Brain pericyte (primary cell): Measurements from ENCODE around the gene SLC35F1.
"Not testable (repeated sequence)": the region's sequence is repeated elsewhere in the genome, so short reads cannot be mapped to it uniquely, and the experiment has no call there.

ENCODE experiments used
- DNase-seq: peaks from one replicate; pipeline ENCODE4 v3.0.0-alpha.2; 2012; ENCODE audit warnings: low read depth, low spot score

The SLC35F1 gene

DNA sequence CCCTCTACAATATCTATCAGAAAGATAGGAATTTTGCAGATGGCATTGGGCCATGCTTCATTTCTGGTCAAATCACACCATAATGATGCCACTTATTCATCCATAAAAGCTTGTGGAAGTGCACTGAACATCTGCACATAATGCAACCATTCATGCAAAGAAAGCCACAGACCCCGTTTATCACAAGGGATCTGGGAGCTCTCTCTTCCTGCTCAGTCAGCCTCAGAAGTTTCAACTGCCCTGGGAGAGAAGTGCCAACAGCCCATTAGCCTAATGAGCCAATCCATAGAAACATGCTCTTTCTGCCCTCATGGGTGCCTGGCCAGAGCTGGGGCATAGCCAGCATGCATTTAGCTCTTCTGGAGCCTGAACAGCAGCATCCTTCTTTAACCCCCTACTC is 85.8 kb downstream of the SLC35F1 start:
- no peak for DNase-seq

- DNase-seq, result no peak
Measured at GRCh38 chr6:118012944-118013343, 105.9 kb downstream of the SLC35F1 start.

GRCh38 chr6:118016532-118016931 is 109.5 kb downstream of the SLC35F1 start:
- DNase-seq, result no peak

DNA sequence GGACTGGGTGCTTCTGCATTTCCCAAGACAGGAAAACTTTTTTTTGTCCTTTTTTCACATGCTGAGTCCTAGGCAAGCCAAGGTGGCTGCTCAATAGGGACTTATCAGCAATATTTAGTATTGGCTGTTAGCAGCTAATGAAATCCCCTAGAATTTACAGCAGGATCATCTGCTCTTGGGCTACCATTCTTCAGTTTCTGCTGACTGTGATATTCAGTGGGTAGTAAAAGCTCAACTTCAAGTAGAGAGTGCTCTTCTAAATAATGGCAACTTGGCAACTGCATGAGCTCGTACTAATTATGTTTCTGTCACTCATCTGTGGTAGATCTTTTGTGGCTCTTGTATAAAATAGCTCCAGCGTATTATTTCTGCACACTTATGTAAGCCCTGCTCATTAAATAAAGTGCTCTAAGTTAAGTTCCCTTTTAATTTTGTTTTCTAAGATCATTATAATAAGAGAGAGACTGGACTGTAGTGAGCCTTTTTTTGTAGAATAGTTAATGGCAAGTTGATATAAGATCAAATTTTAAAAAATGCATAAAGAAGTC is 110.3 kb downstream of the SLC35F1 start:
- DNase-seq, result no peak

- DNase-seq, result no peak
Measured at GRCh38 chr6:118023771-118024170, 116.7 kb downstream of the SLC35F1 start.

DNA sequence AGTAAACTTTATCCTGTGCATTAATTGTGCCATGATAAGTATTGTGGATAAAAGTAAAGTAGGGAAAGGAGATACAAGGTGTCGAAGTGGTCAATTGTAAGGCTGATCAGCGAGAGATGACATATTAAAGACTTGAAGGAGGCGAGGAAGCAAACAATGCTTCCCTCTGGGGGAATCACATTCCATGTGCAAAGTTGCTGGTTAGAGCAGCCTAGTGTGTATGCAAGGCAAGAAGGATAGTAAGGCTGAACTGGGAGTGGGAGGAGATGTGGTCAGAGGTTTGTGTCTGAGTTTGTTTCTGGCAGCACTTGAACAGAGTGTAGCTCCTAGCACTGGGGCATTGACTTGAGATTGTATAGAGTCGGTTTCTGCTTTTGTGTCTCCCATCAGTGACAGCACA is 122.9 kb downstream of the SLC35F1 start:
- no peak for DNase-seq

DNA sequence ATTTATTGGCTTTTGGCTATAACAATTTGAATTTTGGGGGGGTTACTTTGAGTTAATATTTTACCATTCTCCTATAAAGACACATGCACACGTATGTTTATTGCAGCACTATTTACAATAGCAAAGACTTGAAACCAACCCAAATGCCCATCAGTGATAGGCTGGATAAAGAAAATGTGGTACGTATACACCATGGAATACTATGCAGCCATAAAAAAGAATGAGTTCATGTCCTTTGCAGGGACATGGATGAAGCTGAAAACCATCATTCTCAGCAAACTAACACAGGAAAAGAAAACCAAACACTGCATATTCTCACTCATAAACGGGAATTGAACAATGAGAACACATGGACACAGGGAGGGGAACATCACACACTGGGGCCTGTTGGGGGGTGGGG is 130.4 kb downstream of the SLC35F1 start:
- not testable (repeated sequence) for DNase-seq

- no peak for DNase-seq
Measured at GRCh38 chr6:118042855-118043254, 135.8 kb downstream of the SLC35F1 start.

DNA sequence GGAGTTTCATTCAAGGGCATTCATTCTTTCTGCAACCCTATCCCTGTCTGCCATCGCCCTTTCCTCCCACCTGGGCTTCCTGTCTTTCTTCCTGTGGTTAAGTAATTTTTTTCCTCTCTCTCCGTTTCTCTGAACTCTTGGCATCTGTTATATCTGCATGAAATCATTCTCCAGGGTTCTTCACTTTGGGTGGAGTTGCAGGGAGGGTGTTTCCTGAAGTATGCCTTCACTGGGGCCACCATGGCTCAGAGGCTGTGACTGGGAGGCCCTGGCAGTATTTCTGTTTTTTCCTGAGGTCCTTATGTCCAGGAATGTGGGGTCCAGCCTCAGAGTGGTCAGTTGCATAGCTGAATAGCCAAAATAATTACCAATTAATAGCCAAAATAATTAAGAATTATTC is 137.2 kb downstream of the SLC35F1 start:
- no peak for DNase-seq

DNA sequence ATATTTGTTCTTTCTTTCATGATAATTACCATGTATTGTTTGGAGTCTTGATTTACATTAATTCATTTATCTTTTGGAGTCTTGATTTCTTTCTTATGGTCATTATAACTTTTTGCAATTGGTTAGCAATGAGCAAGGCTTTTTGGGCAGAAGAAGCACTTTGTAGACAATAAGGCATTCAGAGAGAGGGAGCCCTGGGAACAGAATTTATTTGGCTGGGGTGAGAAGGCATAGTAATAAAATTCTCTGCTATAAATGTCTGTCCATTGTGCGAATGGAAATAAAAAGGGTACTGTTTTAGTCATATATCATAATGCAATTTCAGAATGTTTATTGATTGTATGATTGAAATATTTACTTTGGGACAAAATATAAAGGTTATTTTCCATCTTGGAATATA is 147.0 kb downstream of the SLC35F1 start:
- DNase-seq, result no peak

DNA sequence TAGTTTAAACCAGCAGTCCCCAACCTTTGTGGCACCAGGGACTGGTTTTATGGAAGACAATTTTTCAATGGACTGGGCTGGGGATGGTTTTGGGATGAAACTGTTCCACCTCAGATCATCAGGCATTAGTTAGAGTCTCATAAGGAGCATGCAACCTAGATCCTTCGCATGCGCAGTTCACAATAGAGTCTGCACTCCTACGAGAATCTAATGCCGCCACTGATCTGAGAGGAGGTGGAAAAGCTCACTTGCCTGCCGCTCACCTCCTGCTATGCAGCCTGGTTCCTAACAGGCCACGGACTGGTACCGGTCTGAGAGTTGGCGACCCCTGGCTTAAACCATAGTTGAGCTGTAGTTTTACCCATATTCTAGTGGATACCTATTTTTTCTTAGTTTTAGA is 154.6 kb downstream of the SLC35F1 start:
- DNase-seq, result no peak

GRCh38 chr6:118080547-118080946 is 173.5 kb downstream of the SLC35F1 start:
- no peak for DNase-seq

- DNase-seq, result no peak
Measured at GRCh38 chr6:118083711-118084110, 176.6 kb downstream of the SLC35F1 start.

- no peak for DNase-seq
Measured at GRCh38 chr6:118085665-118086064, 178.6 kb downstream of the SLC35F1 start.

DNA sequence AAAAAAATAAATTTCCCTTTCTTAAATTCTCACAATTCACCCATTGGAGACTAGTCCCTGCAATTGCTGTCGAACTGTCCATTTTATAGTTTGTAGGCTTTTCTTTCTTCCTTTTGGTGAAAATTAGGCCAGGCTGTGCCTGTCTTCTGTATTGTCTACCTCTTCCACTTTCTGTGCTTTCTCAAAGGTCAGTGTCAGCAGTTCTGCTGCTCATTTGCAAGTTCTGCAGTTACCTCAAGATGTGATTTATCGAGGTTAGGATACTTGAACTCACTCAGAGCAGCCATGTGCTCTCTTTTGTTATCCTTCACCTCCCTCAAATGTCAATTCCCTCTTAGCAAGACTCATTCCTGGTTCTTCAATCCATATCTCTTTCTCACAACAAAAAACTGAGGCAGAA is 179.1 kb downstream of the SLC35F1 start:
- no peak for DNase-seq

GRCh38 chr6:118092086-118092485 is 185.0 kb downstream of the SLC35F1 start:
- no peak for DNase-seq

DNA sequence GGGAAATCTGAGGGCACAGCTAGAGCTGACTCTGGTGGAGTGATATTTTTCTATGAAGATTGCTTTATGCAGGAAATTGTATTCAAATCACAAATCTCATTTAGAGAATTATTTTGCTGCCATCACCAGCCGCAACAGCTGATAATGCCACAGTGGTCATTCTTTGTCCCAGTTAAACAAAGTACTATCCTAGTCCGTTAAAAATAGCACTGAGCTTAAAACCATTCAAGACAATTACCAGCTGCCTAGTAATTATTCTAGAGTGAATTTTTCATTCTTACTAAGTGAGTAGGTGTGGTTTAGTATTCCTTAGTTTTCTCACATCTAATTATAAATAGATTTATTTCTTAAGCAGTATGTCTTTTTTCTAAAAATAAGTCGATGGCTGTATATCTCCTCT is 190.5 kb downstream of the SLC35F1 start:
- DNase-seq, result no peak

DNA sequence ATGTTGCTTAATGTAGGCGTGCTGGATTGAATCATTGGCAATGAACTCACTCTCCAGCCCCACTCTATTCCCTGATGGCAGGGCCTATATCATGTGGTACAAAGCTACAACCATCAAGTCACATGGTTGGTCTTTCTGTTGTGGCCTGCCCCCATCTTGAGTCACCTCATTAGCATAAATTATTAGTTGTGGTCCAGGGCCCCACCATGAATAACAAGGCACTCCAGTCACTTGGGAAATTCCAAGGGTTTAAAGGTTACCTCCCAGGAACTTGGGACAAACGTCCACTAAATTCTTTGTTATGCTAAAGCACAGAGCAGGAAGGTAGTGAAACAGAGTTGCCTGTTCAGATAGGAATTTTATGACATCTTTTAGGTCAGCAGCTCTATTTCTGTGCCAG is 193.7 kb downstream of the SLC35F1 start:
- no peak for DNase-seq

DNA sequence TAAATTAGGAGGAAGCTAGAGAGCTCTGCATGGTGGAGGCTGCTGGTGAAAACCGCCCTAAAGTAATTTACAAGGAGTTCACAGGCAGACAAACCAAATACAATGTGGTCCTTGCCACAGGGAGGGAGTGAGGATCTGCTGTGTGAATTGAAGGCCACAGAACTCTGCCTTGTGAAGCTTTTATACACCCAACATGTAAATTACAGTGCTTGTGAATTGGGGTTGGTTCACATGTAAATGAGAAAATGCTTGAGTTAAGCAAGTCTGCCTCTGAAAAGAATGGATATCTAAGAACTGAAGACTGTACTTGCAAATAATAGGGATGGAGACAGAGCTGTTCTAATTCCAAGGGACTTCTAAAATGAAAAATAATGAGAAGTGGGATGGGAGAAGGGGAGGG is 194.2 kb downstream of the SLC35F1 start:
- DNase-seq, result no peak

- DNase-seq, result no peak
Measured at GRCh38 chr6:118101831-118102345, 194.8 kb downstream of the SLC35F1 start.

GRCh38 chr6:118102401-118102800 is 195.3 kb downstream of the SLC35F1 start:
- no peak for DNase-seq

DNA sequence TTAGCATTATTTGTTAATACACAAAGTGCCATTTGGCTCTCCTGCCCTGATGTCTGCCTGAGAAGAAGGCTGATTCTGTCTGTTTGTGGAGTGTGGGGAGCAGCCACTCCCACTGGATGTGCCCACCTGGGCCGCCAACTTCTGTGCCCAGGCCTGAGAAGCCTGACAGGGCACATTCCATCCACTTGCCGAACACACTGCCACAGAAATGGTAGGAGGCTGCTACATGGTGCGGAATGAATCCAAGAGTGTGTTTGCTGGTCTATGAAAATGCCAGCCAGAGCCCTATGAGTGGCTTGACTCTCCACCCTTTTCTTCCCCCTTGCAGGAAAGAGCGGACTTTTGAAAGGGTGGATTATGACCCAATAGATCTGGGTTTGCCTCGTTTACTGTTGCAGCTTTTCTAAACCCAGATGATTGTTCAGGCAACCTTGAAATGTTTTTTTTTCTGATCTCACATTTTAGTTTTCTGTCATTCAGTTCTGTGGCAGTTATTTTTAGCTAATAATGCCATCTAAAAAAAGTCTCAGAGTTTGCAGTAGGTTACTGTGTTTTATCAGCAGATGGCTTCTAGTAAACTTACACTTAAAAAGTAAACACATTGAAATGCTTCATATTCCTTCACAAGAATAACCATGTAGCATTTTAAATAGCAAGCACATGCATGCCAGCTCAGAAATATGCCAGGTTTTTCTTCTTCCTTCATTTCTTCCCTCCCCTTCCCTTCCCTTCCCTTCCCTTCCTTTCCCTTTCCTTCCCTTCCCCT is 196.5 kb downstream of the SLC35F1 start:
- DNase-seq, result no peak

DNA sequence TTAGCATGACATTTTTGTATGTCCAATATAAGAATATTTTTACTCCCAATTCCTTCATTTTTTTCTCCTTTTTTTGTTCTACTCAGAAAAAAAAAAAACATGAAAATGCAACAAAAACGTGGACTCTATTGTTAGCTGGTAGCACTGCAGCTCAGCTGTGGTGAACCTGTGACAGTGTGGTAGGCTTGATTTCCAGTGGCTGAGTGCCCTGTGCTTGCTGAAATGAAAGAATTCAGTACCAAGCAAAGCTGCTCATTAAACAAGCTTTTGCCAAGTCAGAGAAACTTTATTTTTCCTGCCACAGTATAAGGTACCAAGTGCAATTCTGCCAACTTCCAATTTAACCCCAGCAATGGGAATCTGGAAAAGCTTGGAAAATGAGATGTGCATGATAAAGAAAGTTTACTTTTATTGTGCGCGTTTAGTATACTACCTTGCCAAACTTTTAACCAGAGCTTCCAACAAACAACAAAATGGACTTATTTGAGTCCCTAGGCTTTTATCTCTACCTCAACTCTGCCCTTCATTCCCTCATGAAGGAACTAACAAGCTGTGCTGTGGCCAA is 215.2 kb downstream of the SLC35F1 start:
- no peak for DNase-seq
